ENCODE measurements around the gene TAMALIN.

The TAMALIN gene

GRCh38 chr12:52057638-52058576 is 51.2 kb downstream of the TAMALIN start:
- no peak for TF ChIP-seq Cebpa-rat (IDR thresholded peaks at IDR 0.05)
- Histone ChIP-seq H3K36me3 (peaks cover 69% of the 10 kb centered on the region), H3K27ac (no peak overlapping the region), H3K4me3 (no peak overlapping the region), H3K9me3 (no peaks in the 10 kb centered on the region), H3K4me2 (no peak overlapping the region), H4K20me1 (peaks cover 31% of the 10 kb centered on the region), H3K4me1 (peaks cover 3% of the 10 kb centered on the region; the same call in 1 of the 2 replicates), H3K27me3 (no peaks in the 10 kb centered on the region), H3K9ac (no peak overlapping the region)

GRCh38 chr12:52058631-52059361 is 52.0 kb downstream of the TAMALIN start:
- Histone ChIP-seq H3K4me3 (no peak overlapping the region), H3K4me1 (no peaks in the 10 kb centered on the region), H3K9me3 (no peaks in the 10 kb centered on the region), H3K27ac (no peak overlapping the region), H3K9ac (no peak overlapping the region), H3K27me3 (no peaks in the 10 kb centered on the region), H3K36me3 (peaks cover 64% of the 10 kb centered on the region), H4K20me1 (peaks cover 22% of the 10 kb centered on the region), H3K4me2 (no peak overlapping the region)
- no peak for TF ChIP-seq Cebpa-rat (IDR thresholded peaks at IDR 0.05)

- H3K4me3 ChIP-seq, result no peak overlapping the region
- no peak for TF ChIP-seq Cebpa-rat (IDR thresholded peaks at IDR 0.05)
Observed at GRCh38 chr12:52059582-52060497, 53.1 kb downstream of the TAMALIN start.

GRCh38 chr12:52060498-52061177 is 53.9 kb downstream of the TAMALIN start:
- no peak overlapping the region for H3K4me2 ChIP-seq
- 0 out of 2 replicates have a peak overlapping the region, but pooled peaks have one; percentile 13 for H3K27ac ChIP-seq
- no peaks in the 10 kb centered on the region for H3K9me3 ChIP-seq
- 0 out of 2 replicates have a peak, but pooled peaks cover 6% of the 10 kb centered on the region for H4K20me1 ChIP-seq
- H3K4me3 ChIP-seq, result no peak overlapping the region
- H3K9ac ChIP-seq, result 0 out of 2 replicates have a peak overlapping the region, but pooled peaks have one; percentile 15
- H3K4me1 ChIP-seq, result no peaks in the 10 kb centered on the region
- no peak for TF ChIP-seq Cebpa-rat (IDR thresholded peaks at IDR 0.05)
- H3K36me3 ChIP-seq, result peaks cover 46% of the 10 kb centered on the region
- no peaks in the 10 kb centered on the region for H3K27me3 ChIP-seq

More at GRCh38 chr12:52059582-52060497, 53.1 kb downstream of the TAMALIN start:
- Histone ChIP-seq H3K27me3 (no peaks in the 10 kb centered on the region), H3K4me2 (no peak overlapping the region), H3K9me3 (no peaks in the 10 kb centered on the region), H4K20me1 (0 out of 2 replicates have a peak, but pooled peaks cover 13% of the 10 kb centered on the region), H3K27ac (0 out of 2 replicates have a peak overlapping the region, but pooled peaks have one; percentile 13), H3K4me1 (no peaks in the 10 kb centered on the region), H3K9ac (no peak overlapping the region), H3K36me3 (peaks cover 54% of the 10 kb centered on the region)

GRCh38 chr12:52061470-52062166 is 54.9 kb downstream of the TAMALIN start:
- H3K36me3 ChIP-seq, result peaks cover 39% of the 10 kb centered on the region
- H3K4me3 ChIP-seq, result no peak overlapping the region
- no peak for TF ChIP-seq Cebpa-rat (IDR thresholded peaks at IDR 0.05)
- H3K9me3 ChIP-seq, result no peaks in the 10 kb centered on the region
- H3K27ac ChIP-seq, result no peak overlapping the region
- no peak overlapping the region for H3K9ac ChIP-seq
- 0 out of 2 replicates have a peak, but pooled peaks cover 6% of the 10 kb centered on the region for H4K20me1 ChIP-seq
- no peaks in the 10 kb centered on the region for H3K27me3 ChIP-seq
- peaks cover 5% of the 10 kb centered on the region for H3K4me1 ChIP-seq
- H3K4me2 ChIP-seq, result no peak overlapping the region

- 0 out of 2 replicates have a peak, but pooled peaks cover 1% of the 10 kb centered on the region for H4K20me1 ChIP-seq
- H3K27ac ChIP-seq, result no peak overlapping the region
- no peaks in the 10 kb centered on the region for H3K9me3 ChIP-seq
- peaks cover 31% of the 10 kb centered on the region for H3K36me3 ChIP-seq
- H3K4me3 ChIP-seq, result no peak overlapping the region
- no peak for TF ChIP-seq Cebpa-rat (IDR thresholded peaks at IDR 0.05)
- H3K4me1 ChIP-seq, result peaks cover 11% of the 10 kb centered on the region
- H3K9ac ChIP-seq, result 0 out of 2 replicates have a peak overlapping the region, but pooled peaks have one; percentile 24
- H3K27me3 ChIP-seq, result no peaks in the 10 kb centered on the region
- no peak overlapping the region for H3K4me2 ChIP-seq
Observed at GRCh38 chr12:52062167-52063081, 55.7 kb downstream of the TAMALIN start.

GRCh38 chr12:52063082-52063924 is 56.6 kb downstream of the TAMALIN start:
- Histone ChIP-seq H3K27me3 (no peaks in the 10 kb centered on the region), H3K4me1 (peaks cover 11% of the 10 kb centered on the region), H3K4me2 (no peak overlapping the region), H3K4me3 (no peak overlapping the region), H3K36me3 (peaks cover 22% of the 10 kb centered on the region), H3K9me3 (no peaks in the 10 kb centered on the region), H3K9ac (no peak overlapping the region), H4K20me1 (no peaks in the 10 kb centered on the region), H3K27ac (no peak overlapping the region)
- TF ChIP-seq Cebpa-rat (IDR thresholded peaks at IDR 0.05), result no peak

All from BLaER1 (cell line).